GM21515 (cell line): ENCODE results near the gene PBLD.
A peak's percentile ranks its signal among the peaks of the same experiment; 100 is the strongest.

Experiments
- ATAC-seq: cut with Tn5 transposase; IDR thresholded peaks from one replicate; pipeline ENCODE4 v1.9.1; 2021; ENCODE audit not compliant: unreplicated experiment

Gene PBLD

GRCh38 chr10:68332259-68333057, at the start of gene PBLD:
Gene PBLD (minus strand): TSS chr10:68332928. CDS start chr10:68306844, 26,084 bp downstream.
- ATAC-seq: peak; percentile 10

- no peak for ATAC-seq
Measured at GRCh38 chr10:68371604-68372003, 38.9 kb upstream of the PBLD start.

DNA sequence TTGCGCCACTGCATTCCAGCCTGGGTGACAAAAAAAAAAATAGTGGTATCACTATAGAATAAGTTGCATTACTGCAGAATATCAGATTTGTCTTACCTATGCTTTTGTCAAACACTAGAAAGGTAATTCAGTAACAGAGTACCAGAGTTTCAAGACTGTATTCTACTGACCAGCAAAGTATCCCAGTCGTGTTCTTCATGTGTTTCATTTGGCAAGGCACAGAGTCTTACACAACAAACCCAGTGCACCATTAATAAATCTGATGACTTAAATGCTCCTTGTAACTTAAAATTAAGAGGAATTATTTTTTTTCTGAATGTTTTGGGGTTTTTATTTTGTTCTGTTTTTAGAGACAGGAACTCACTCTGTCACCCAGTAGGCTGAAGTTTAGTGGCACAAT, 34.4 kb upstream of the PBLD start:
- no peak for ATAC-seq

DNA sequence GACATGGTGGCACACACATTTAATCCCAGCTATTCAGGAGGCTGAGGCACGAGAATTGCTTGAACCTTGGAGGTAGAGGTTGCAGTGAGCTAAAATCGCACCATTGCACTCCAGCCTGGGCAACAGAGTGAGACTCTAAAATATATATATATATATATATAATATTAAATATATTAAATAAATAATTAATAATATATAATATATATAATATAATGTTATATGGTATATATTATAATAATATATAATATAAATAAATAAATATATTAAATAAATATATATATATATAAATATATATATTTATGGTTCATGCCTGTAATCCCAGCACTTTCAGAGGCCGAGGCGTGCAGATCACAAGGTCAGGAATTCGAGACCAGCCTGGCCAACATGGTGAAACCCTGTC, 33.9 kb upstream of the PBLD start:
- ATAC-seq: no peak

DNA sequence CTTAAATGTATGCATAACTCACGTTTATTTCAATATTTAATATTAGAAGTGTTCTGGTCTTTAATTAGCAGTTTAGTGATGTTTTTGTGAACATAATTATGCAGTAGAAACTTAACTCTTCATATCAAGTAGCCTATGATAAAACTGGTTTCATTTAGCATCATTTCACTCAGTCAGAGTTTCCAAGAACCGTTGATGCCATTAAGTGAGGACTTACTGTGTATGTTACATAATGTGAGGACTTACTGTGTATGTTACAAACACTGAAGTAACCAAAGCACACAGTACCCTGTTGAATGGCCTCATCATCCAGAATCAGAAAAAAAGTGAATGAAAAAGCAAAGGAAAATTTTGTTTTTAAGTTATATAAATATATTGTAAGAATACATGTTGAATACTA, 32.9 kb upstream of the PBLD start:
- ATAC-seq: no peak

DNA sequence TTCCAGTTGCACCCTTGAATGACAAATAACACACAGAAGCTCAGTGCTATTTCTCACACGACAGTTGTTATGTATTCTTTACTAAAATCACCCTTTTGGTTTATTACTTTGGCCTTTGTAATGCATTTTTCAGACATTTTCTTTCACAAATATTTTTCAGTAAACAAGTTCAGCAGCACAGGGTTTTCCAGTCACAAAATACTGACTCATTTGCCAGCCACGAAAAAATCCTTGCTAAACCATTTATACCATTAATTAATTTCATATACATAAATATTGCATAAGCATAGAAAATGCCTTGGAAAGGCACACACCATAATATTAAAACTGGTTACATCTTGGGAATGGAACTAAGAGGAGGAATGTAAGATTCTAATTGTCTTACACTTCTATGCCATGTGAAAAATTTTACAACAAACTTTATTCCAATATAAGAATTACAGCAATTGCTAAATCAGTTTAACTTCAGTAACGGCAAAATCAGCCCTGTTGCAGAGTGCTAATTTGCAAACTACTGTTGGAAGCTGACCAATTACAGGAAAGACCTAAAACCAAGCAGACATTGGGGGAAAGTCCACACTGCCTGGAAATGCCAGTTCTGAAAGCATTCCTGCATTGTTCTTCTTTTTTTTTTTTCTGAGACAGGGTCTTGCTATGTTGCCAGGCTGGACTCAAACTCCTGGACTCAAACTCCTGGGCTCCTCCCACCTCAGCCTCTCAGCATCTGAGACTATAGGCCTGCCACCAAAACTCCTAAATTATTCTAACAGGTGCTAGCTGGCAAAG, 31.6 kb upstream of the PBLD start:
- no peak for ATAC-seq

GRCh38 chr10:68362590-68362989, 29.9 kb upstream of the PBLD start:
- no peak for ATAC-seq

DNA sequence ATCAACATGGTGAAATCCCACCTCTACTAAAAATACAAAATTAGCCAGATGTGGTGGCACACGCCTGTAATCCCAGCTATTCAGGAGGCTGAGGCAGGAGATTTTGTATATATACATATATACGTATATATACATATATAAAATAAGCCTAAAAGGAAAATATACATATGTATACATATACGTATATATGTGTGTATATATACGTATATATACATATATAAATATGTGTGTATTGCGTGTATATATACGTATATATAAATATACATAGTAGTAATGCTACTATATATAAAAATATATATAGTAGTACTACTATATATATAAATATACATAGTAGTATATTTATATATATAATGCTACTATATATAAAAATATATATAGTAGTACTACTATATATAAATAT, 26.5 kb upstream of the PBLD start:
- ATAC-seq: no peak

DNA sequence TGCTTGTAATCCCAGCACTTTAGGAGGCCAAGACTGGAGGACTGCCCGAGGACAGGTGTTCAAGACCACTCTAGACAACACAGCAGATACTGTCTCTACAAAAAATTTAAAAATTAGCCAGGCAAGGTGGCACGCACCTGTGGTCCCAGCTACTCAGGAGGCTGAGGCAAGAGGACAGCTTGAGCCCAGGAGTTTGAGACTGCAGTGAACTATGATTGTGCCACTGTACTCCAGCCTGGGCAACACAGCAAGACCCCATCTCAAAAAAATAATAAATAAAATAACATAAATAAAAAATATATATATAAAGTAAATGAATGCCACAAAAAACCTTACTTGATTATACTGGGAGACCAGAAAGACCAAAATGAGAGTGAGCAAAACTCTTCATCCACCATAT, 20.8 kb upstream of the PBLD start:
- no peak for ATAC-seq

- no peak for ATAC-seq
Measured at GRCh38 chr10:68348265-68348741, 15.6 kb upstream of the PBLD start.

DNA sequence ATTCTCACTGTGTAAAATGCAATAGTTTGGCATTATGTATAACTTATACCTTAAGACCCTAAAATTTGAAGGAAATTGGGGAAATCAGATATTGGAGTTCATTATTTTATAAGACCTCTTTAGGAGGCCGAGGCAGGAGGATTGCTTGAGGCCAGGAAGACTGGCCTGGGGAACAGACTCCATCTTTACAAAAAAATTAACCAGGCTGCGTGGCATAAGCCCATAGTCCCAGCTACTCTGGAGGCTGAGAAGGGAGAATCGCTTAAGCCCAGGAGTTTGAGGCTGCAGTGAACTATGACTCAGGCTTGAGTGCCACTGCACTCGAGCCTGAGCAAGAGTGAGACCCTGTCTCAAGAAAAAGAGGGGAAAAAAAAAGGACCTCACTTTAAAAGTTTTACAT, 14.0 kb upstream of the PBLD start:
- no peak for ATAC-seq

DNA sequence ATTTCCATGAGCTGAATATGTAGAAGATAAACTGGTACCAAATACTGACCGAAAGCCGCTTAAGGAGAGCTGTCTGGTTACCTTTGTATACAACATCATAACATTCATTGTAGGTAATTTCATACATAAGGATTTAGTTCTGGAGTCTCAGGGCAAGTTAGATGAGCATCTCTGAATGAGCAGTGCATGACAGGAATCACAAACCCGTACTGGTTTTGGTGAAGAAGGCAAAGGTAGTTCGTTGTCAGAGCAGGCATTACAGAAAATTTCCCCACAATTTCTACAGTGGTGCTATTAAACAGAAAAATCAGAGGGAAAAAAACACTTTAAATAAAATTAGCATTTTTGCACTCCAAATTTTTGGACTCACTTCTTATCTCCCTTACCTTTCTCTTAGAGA, 12.9 kb upstream of the PBLD start:
- no peak for ATAC-seq

DNA sequence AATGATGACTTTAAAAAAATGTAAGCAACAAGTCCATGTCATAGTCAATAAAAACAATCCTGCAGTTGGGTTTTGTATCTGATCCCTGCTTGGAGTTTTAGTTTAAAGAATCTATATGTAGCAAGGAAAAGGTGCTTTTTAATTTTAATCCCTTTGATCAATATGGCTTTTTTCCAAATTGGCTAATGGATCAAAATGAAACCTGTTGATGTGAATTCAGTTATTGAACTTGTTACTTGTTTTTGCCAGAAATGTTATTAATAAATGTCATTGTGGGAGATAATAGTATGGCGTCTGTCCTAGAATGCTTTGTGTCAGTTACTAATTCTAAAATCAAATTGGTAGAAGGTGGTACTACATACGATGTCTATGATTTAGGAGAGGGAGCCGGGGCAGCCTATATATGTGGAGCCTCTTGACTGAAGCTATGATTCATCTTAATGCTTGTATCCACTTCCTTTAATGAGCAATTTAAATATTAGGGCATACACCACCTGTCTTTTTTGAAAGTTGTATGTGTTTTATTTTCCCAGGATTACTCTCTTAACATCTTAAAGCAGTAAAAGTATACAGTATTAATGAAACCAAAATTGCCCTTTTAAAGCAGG, 10.3 kb upstream of the PBLD start:
- ATAC-seq: no peak

GRCh38 chr10:68340358-68341080, 7.8 kb upstream of the PBLD start:
- ATAC-seq: no peak

GRCh38 chr10:68336754-68337351, 4.1 kb upstream of the PBLD start:
- no peak for ATAC-seq

DNA sequence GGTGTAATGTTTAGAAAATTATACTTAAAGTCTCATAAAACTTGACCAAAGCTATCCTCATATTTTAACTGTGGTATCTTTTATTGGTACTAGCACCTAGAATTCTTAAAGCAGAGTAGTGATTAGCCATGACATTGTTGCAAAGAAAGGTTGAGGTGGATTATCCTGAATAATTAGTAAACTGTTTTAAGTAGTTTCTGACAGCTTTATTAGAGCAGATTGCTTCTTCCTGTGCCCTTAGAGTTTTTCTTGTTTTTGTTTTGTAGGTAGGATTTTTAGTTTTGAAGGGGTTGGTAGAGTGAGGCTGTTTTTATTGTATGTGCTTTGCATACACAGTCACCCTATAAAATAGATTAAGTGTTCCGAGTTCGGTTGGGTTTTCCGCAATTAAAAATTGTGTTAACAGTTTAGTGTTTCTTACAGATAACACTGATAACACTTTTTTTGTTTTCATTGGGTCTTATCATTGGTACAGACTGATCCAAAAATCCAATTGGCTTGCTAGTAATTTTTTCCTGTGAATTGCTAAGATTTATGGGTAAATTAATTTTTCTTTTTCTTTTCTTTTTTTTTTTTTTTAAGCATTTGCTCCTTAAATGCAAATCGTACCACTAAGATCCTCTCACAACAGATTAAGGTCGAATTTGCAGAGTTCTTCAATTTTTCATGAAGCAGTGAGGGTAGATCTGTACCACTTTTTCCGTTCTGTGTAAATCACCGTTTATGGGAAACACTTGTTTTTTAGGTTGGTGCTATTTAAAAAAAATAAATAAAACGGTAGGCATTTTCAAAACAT, 2.1 kb upstream of the PBLD start:
- ATAC-seq: no peak

DNA sequence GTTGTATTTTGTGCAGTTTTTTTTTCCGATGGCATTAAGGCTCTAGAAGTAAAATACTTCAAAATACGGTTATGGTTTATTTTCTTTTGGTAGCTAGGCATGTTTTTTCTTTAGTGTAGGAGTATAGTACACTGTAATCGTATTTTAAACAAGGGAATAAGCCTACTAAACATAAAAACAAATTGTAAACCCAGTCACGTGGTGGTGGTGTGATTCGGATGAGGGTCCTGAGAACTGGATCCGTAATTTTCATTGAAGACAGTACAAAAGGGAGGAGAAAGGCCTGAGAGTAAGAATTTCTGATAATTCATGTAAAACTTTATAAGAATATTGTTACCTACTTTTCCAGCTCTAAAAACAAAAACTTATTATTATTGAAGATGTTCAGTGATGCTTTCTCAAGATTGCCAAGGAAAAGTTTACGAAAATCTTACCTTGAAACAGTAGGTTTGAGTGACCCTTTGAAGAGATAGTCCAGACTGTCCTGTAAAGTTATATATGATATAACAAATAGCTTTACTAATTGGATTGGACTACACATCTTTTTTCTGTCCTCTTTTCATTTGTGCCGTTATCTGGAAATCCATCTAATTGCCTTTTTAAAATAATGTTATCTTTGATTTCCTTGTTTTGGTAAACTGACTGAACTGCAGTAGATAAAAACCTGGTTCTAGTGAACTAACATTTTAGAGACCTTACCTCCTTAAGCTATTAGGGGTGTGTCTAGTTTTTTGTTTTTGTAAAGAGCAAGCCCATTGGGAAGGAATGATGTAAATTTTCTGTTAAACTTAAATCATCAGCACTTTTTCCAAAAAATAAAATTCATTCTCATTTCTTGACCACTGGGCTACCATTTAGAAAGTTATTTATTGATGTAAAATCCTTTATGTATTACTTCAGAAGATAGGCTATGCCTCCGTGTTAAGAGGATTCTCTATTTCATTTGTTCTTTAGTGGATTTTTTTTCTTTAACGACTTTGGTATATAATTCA, 1.0 kb upstream of the PBLD start:
- no peak for ATAC-seq

DNA sequence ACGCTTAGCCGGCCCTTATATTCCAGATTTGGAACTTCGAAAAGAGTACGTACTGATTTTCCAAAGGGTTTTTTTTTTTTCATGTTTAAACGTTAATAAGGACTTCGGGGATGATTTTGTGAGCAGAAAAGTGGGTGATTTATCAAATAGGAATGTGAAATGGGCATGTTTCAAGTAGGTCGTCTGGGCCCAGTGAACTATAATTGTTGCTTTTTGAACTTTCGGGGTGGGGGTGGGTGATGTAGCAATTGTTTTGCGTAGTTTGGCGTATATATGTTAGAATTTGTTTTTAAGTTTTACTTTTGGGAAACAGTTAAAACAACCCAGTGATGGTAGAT, 299 bp upstream of the PBLD start:
- no peak for ATAC-seq
